Epithelial cell of esophagus (primary cell): ENCODE data around the gene GPR101.
A peak's percentile ranks its signal among the peaks of the same experiment; 100 is the strongest.

Experiments used
- DNase-seq: peaks from one replicate; pipeline ENCODE4 v3.0.0; 2010; ENCODE audit warnings: low read depth
- H3K4me3 ChIP-seq: 2 replicates; pipeline ENCODE4 v1.5.1; 2011; ENCODE audit warnings: mild to moderate bottlenecking, low read length, control low read depth
- TF ChIP-seq, protein P1 (sequence below): IDR thresholded peaks from 2 replicates; pipeline ENCODE4 v1.5.1; 2011; ENCODE audit warnings: low read depth, mild to moderate bottlenecking, low read length, control low read depth, inconsistent platforms; ENCODE audit not compliant: insufficient read depth; ENCODE audit errors: missing control alignments

Gene GPR101

DNA sequence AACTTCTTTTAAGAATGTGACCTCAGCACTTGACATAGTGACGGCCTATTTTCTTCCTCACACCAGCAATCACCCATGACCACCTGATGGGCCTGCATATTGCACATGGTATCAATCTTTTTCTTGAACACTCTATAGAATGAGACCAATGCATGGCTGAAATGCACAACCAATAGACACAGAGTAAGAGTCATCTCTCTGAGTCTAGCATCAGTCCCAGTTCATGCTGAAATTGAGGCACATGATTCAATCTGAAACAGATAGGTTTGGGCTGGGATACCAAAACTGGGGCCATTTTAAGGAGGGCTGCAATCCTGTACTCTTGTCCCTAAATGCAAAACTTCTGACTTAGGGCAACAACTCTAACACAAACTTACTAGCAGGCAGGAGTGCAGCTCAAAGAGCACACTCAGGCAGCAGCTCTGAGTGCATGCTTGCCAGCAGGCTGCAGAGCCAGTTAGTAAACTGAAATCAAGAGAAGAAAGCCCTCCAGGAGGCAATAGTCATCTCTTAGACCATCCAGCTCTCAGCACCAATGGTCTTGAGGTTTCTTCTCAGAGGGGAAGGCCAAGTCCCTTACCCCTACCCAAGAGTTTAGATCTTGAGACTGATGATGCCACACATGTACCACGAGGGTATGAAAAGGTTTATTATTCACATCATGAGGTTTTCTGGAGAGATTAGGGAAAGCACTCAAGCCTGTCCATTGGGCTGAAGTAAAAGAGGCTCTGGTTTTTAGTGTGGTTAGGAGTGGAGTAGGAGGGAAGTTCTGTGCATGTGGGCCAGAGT lies 24.7 kb upstream of the GPR101 start:
- DNase-seq = no peak
- H3K4me3 ChIP-seq = no peak overlapping the region
- TF ChIP-seq, protein P1, sequence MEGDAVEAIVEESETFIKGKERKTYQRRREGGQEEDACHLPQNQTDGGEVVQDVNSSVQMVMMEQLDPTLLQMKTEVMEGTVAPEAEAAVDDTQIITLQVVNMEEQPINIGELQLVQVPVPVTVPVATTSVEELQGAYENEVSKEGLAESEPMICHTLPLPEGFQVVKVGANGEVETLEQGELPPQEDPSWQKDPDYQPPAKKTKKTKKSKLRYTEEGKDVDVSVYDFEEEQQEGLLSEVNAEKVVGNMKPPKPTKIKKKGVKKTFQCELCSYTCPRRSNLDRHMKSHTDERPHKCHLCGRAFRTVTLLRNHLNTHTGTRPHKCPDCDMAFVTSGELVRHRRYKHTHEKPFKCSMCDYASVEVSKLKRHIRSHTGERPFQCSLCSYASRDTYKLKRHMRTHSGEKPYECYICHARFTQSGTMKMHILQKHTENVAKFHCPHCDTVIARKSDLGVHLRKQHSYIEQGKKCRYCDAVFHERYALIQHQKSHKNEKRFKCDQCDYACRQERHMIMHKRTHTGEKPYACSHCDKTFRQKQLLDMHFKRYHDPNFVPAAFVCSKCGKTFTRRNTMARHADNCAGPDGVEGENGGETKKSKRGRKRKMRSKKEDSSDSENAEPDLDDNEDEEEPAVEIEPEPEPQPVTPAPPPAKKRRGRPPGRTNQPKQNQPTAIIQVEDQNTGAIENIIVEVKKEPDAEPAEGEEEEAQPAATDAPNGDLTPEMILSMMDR = no peak

DNA sequence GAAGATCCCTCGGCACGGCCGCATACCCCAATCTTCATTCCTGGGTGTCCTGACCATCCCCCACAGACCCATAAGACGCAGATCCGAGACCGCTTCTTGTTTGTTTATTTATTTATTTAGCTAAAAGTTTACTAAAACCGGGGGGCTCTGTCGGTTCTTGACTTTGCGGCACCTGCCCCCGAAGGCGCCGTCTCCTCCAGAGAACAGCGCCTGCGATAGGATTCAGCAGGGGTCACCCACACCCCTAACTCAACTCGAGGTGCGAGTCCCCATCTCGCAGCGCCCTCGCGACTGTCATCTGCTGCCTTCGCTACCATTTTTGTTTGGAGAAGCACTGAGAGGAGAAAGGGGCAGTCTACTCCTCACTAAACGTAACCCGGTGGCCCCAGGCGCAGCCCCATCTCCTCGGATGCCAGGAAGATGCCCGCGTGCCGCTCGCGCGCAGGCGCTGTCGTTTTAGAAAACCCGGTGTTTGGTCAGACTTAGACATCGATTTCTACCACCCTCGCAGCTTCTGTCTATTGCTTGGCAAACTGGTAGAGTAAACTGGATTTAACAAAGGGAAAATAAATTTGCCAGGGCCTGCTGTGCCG lies 18.9 kb upstream of the GPR101 start:
- no peak for DNase-seq
- TF ChIP-seq, protein P1 = no peak
- H3K4me3 ChIP-seq = peak overlapping the region; percentile 28

GRCh38 chrX:137051978-137052642 lies 18.3 kb upstream of the GPR101 start:
- TF ChIP-seq, protein P1 = peak; percentile 67
- DNase-seq = peak; percentile 19
- peak overlapping the region; percentile 28 for H3K4me3 ChIP-seq

GRCh38 chrX:137044893-137045292 lies 11.1 kb upstream of the GPR101 start:
- DNase-seq = no peak
- no peak overlapping the region for H3K4me3 ChIP-seq
- TF ChIP-seq, protein P1 = no peak

DNA sequence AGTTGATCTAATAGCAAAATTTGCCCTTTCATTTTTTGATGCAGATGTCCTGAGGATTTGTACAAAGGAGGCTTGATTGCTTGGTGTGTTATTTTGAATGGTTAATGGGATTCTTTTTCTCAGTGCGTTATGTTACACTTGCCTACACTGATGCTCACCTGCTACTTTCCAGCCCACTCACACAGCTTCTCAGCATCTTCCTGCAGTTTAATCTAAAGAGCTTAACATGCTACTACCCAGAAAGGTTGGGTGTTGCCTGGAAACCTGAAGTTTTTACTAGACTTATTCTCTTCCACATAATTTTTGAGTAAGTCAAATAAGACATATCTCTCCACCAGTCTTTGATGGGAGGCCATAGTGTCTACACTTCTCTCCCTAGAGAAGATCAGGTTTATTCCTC lies 9.9 kb upstream of the GPR101 start:
- TF ChIP-seq, protein P1 = no peak
- DNase-seq = no peak
- no peak overlapping the region for H3K4me3 ChIP-seq

DNA sequence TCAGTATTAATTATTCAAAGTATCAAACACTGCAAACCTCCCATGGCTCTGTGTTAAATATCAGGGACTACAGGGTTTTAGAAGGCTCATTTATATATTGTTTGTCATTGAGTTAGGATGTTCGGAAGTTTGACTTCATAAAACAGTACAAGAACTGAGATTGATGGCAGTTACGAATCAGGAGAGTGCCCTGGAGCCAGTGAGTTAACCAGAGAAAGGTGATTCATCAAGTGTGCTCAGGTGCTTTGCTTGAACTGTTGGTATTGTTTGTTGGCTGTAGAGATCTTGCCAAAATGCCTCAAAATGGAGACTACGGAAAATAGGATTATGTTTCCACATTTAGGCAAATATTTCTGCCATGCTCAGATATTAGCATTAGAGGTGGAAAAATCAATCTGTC lies 7.5 kb upstream of the GPR101 start:
- no peak overlapping the region for H3K4me3 ChIP-seq
- peak; percentile 24 for DNase-seq
- TF ChIP-seq, protein P1 = no peak
